Peyer's patch (tissue), 4 donors: Measurements from ENCODE around the gene EPHA1.

Experiments used
- POLR2A ChIP-seq, 2 donors: fragments of 450-650 bp; IDR thresholded peaks; one replicate each; pipeline ENCODE4 v1.5.1; 2017; ENCODE audit warnings: antibody characterized with exemption in 2 of 2, mild to moderate bottlenecking in 2 of 2, moderate library complexity in 2 of 2
- TF ChIP-seq, protein P1 (sequence below), 6 experiments: fragments of 450-650 bp in 4 of 6; fragments of 200-600 bp in 2 of 6; sonication (generic) in 1 of 6; IDR thresholded peaks; one replicate each; pipeline ENCODE4 v1.5.1; 2017 to 2019; ENCODE audit warnings: antibody characterized with exemption in 6 of 6, mild to moderate bottlenecking in 3 of 6, moderate library complexity in 1 of 6

DNA sequence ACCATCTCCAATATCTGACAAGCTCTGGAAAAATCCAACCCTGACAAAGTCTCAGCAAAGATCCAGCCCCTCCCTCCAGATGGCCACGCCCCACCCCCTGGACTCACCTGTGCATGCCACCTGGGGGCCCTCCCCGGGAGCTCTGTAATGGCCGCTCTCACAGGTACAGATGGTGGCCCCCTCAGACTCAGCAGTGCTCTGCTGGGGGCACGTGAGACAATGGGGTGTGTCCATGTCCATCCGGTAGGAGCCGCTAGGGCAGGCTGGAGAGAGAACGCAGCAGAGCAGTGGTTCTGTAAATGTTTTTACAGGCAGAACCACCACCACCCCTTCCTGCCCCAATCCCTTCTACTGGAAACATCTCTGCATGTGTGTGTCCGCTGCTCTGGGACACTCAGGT, 9.5 kb downstream of the EPHA1 start:
- TF ChIP-seq, protein P1, sequence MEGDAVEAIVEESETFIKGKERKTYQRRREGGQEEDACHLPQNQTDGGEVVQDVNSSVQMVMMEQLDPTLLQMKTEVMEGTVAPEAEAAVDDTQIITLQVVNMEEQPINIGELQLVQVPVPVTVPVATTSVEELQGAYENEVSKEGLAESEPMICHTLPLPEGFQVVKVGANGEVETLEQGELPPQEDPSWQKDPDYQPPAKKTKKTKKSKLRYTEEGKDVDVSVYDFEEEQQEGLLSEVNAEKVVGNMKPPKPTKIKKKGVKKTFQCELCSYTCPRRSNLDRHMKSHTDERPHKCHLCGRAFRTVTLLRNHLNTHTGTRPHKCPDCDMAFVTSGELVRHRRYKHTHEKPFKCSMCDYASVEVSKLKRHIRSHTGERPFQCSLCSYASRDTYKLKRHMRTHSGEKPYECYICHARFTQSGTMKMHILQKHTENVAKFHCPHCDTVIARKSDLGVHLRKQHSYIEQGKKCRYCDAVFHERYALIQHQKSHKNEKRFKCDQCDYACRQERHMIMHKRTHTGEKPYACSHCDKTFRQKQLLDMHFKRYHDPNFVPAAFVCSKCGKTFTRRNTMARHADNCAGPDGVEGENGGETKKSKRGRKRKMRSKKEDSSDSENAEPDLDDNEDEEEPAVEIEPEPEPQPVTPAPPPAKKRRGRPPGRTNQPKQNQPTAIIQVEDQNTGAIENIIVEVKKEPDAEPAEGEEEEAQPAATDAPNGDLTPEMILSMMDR (IDR thresholded peaks at IDR 0.05) = no peak
- no peak for TF ChIP-seq POLR2A (IDR thresholded peaks at IDR 0.05)
